CD4-positive, alpha-beta T cell treated with Interferon gamma for 1 hour (primary cell): ENCODE results near the gene KCNK7.
A peak's percentile ranks its signal among the peaks of the same experiment; 100 is the strongest.

Source experiments
- DNase-seq: peaks from one replicate; pipeline ENCODE4 v3.0.0-alpha.2; 2020

Gene KCNK7

GRCh38 chr11:65554057-65554818 is 41.4 kb downstream of the KCNK7 start:
- DNase-seq = no peak

GRCh38 chr11:65553301-65554001 is 42.1 kb downstream of the KCNK7 start:
- peak; percentile 85 for DNase-seq

GRCh38 chr11:65552388-65552951 is 43.1 kb downstream of the KCNK7 start:
- no peak for DNase-seq

- peak; percentile 73 for DNase-seq
Observed at GRCh38 chr11:65551572-65552387, 43.8 kb downstream of the KCNK7 start.

- no peak for DNase-seq
Observed at GRCh38 chr11:65549096-65549495, 46.5 kb downstream of the KCNK7 start.

GRCh38 chr11:65548395-65548794 is 47.2 kb downstream of the KCNK7 start:
- no peak for DNase-seq

- DNase-seq = peak; percentile 45
Observed at GRCh38 chr11:65547446-65548125, 48.0 kb downstream of the KCNK7 start.

- peak; percentile 97 for DNase-seq
Observed at GRCh38 chr11:65546217-65546958, 49.2 kb downstream of the KCNK7 start.

- no peak for DNase-seq
Observed at GRCh38 chr11:65545853-65546216, 49.8 kb downstream of the KCNK7 start.
